Kidney (tissue), 14 donors: Measurements from ENCODE around the gene HNF1A. TPM values are rescaled to one million over a fixed set of nuclear protein-coding genes. Genes with fewer than 3 reads are reported as not detected.
"Not testable (repeated sequence)": the region's sequence is repeated elsewhere in the genome, so short reads cannot be mapped to it uniquely, and the experiment has no call there.

Experiments
- DNase-seq, 5 donors: peaks; one replicate each; pipeline ENCODE4 v3.0.0-alpha.2; 2013 to 2020
- FAIRE-seq: peaks from 2 replicates; lab custom pipeline; 2012; peaks lifted over from hg19 to GRCh38; lab: Jason Lieb, UNC
- H3K27ac ChIP-seq, 2 donors: one replicate each; pipeline ENCODE4 v1.7.0; 2013; ENCODE audit warnings: low read depth in 2 of 2, low read length in 2 of 2, inconsistent platforms in 1 of 2
- H3K27me3 ChIP-seq: one replicate; pipeline ENCODE4 v1.7.1; 2013; ENCODE audit warnings: low read length, inconsistent platforms; ENCODE audit not compliant: control insufficient read depth, insufficient read depth
- H3K36me3 ChIP-seq, 3 donors: one replicate each; pipeline versions ENCODE4 v1.7.0 to v1.7.1; 2013; ENCODE audit warnings: low read length in 3 of 3, control low read depth in 1 of 3, inconsistent platforms in 1 of 3; ENCODE audit not compliant: insufficient read depth in 3 of 3, control insufficient read depth in 2 of 3
- H3K4me1 ChIP-seq, 3 donors: one replicate each; pipeline versions ENCODE4 v1.7.0 to v1.7.1; 2013; ENCODE audit warnings: low read length in 3 of 3, inconsistent platforms in 1 of 3, low read depth in 1 of 3; ENCODE audit not compliant: control insufficient read depth in 2 of 3, insufficient read depth in 2 of 3
- H3K4me3 ChIP-seq, 3 donors: one replicate each; pipeline versions ENCODE4 v1.7.0 to v1.8.1; 2013; ENCODE audit warnings: low read length in 3 of 3, control low read depth in 1 of 3, inconsistent platforms in 1 of 3
- H3K9ac ChIP-seq, 3 donors: one replicate each; pipeline versions ENCODE4 v1.7.0 to v1.7.1; 2013; ENCODE audit warnings: low read length in 3 of 3, control low read depth in 1 of 3, inconsistent platforms in 1 of 3
- H3K9me3 ChIP-seq, 3 donors: one replicate each; pipeline versions ENCODE4 v1.7.0 to v1.7.1; 2013; ENCODE audit warnings: low read length in 3 of 3, control low read depth in 1 of 3, inconsistent platforms in 1 of 3; ENCODE audit not compliant: control insufficient read depth in 2 of 3, insufficient read depth in 1 of 3
- intact Hi-C: fragments of 100-400 bp; cut with DNase I; formaldehyde crosslinking; loops from one replicate; pipeline ENCODE4 v1.11.1; 2022
- polyA plus RNA-seq: library from polyadenylated mRNA; stranded (reverse); fragments of 350-450 nt; fragmentation: Illumina TruSeq; extraction: RNeasy Lipid Tissue Mini Kit (QIAGEN cat#74804); gene quantifications from one replicate; pipeline ENCODE4 v1.2.3, GENCODE V29; 2014; ENCODE audit warnings: low read depth, low replicate concordance; ENCODE audit not compliant: insufficient read depth
- total RNA-seq: library from RNA; stranded (reverse); fragmentation: NEBNext Ultra II Directional; extraction: Animal tissue kit (Norgen Biotek cat#: 25700); gene quantifications from one replicate; pipeline ENCODE4 v1.2.1, GENCODE V29; 2021
- TF ChIP-seq, protein P1 (sequence below): IDR thresholded peaks from 3 replicates; pipeline ENCODE4 v1.5.1; 2012; ENCODE audit warnings: mild to moderate bottlenecking, moderate library complexity, borderline replicate concordance; ENCODE audit not compliant: insufficient read depth; ENCODE audit errors: extremely low read depth
- donor health status: control.
- donor health status: control.
- donor health status: control.
- donor health status: control.
- donor health status: control.
- donor health status: DM: yes; HTN: yes; CAD: no.
- donor health status: Normal renal cell carcinoma (clear cell type).

Gene HNF1A
- total and polyA plus RNA-seq, 2 donors from 2014 or later: 6.7 to 32.4 TPM

DNA sequence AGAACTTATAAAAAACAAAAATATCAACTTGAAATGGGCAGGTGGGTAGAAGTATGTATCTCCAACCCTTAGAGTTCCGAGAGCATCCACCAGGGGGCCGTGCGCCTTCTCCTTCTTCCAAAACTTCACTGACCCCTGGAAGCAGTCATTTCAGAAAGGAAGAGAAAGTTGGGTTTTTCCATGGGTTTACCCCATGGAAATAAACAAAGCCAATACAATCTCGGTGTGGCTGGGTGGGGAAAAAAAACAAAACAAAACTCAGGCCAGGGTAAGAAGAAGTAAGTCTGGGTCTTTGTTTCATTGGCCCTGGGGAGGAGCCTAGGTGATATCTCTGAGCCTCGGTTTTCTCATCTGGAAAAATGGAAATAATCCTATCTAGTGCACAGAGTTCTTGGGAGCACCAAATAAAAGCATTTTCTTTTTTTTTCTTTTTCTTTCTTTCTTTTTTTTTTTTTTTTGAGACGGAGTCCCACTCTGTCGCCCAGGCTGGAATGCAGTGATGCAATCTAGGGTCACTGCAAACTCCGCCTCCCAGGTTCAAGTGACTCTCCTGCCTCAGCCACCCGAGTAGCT lies 33.6 kb upstream of the HNF1A start:
- Histone ChIP-seq H3K4me3 (no peak overlapping the region), H3K9me3 (no peaks in the 10 kb centered on the region), H3K27me3 (no peaks in the 10 kb centered on the region), H3K36me3 (no peaks in the 10 kb centered on the region), H3K27ac (no peak overlapping the region), H3K4me1 (no peaks in the 10 kb centered on the region), H3K9ac (no peak overlapping the region)
- FAIRE-seq (no peak), DNase-seq (peak in 3 of 5 donors; percentile 45 to 66 (median 56))
- TF ChIP-seq, protein P1, sequence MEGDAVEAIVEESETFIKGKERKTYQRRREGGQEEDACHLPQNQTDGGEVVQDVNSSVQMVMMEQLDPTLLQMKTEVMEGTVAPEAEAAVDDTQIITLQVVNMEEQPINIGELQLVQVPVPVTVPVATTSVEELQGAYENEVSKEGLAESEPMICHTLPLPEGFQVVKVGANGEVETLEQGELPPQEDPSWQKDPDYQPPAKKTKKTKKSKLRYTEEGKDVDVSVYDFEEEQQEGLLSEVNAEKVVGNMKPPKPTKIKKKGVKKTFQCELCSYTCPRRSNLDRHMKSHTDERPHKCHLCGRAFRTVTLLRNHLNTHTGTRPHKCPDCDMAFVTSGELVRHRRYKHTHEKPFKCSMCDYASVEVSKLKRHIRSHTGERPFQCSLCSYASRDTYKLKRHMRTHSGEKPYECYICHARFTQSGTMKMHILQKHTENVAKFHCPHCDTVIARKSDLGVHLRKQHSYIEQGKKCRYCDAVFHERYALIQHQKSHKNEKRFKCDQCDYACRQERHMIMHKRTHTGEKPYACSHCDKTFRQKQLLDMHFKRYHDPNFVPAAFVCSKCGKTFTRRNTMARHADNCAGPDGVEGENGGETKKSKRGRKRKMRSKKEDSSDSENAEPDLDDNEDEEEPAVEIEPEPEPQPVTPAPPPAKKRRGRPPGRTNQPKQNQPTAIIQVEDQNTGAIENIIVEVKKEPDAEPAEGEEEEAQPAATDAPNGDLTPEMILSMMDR: peak; percentile 63
- intact Hi-C loops: no loop called here

DNA sequence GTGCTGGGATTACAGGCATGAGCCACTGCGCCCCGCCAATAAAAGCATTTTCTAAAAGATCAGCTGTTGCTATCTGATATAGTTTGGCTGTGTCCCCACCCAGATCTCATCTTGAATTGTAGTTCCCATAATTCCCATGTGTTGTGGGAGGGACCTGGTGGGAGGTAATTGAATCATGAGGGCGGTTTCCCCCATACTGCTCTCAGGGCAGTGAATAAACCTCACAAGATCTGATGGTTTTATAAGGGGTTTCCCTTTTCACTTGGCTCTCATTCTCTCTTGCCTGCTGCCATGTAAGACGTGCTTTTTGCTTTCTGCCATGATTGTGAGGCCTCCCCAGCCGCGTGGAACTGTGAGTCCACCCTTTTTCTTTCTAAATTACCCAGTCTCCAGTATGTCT lies 32.8 kb upstream of the HNF1A start:
- not testable (repeated sequence) for DNase-seq

DNA sequence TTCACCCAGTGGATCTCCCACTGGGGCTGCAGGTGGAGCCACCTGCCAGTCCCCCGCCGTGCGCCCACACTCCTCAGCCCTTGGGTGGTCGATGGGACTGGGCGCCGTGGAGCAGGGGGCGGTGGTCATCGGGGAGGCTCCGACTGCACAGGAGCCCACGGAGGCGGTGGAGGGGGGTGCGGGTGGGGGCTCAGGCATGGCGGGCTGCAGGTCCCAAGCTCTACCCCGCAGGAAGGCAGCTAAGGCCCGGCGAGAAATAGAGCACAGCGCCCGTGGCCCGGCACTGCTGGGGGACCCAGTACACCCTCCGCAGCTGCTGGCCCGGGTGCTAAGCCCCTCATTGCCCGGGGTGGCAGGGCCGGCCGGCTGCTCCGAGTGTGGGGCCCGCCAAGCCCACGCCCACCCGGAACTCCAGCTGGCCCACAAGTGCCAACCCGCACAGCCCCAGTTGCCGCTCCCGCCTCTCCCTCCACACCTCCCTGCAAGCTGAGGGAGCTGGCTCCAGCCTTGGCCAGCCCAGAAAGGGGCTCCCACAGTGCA lies 28.0 kb upstream of the HNF1A start:
- H3K9me3 ChIP-seq, H3K27me3 ChIP-seq, H3K4me1 ChIP-seq, H3K4me3 ChIP-seq, H3K36me3 ChIP-seq, intact Hi-C loops, H3K9ac ChIP-seq, DNase-seq, H3K27ac ChIP-seq, FAIRE-seq: not testable (repeated sequence)

More for the DNA sequence above, 32.8 kb upstream of the HNF1A start:
- H3K27me3 ChIP-seq, FAIRE-seq, H3K27ac ChIP-seq, H3K9me3 ChIP-seq, H3K9ac ChIP-seq, H3K4me1 ChIP-seq, H3K36me3 ChIP-seq, intact Hi-C loops, H3K4me3 ChIP-seq: not testable (repeated sequence)

DNA sequence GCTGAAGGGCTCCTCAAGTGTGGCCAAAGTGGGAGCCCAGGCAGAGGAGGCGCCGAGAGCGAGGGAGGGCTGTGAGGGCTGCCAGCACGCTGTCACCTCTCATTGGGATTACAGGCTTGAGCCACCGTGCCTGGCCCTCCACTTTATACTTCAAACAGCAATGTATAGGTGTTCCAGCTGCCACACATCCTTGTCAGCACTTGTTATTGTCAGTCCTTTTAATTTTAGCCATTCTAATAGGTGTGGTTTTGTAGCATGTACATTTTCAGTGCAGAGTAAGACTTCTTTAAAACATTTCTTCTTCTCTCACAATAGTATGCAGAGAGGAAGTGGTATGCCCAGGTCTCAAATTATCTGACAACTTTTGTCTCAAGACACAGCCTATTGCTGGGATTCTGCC lies 27.5 kb upstream of the HNF1A start:
- H3K4me3 ChIP-seq: no peak overlapping the region
- TF ChIP-seq, protein P1: no peak
- H3K4me1 ChIP-seq: no peaks in the 10 kb centered on the region
- peaks cover 0 to 3% (median 0%) of the 10 kb centered on the region in 3 donors for H3K9me3 ChIP-seq
- no peaks in the 10 kb centered on the region for H3K36me3 ChIP-seq
- intact Hi-C loops: no loop called here
- no peak overlapping the region for H3K9ac ChIP-seq
- DNase-seq: no peak
- no peaks in the 10 kb centered on the region for H3K27me3 ChIP-seq
- no peak for FAIRE-seq
- no peak overlapping the region for H3K27ac ChIP-seq
